K562 (cell line): ENCODE data around the gene PHOSPHO1. TPM values are rescaled to one million over a fixed set of nuclear protein-coding genes. Genes with fewer than 3 reads are reported as not detected.

Experiments used
- ATAC-seq: fragments of 200-7000 bp; cut with Tn5 transposase; 3 replicates; pipeline ENCODE4 v1.9.1; 2020; ENCODE audit warnings: moderate library complexity
- BruUV-seq: library from RNA; stranded (reverse); fragments of 400-500 nt; replicated peaks from 2 replicates; lab custom pipeline; 2021; lab: Mats Ljungman, UMichigan
- CTCF ChIA-PET: fragments of 300-600 bp; formaldehyde crosslinking; extraction: SDS; loops from one replicate; lab custom pipeline; 2021; ENCODE audit warnings: low intra/inter-chr PET ratio; lab: Yijun Ruan, JAX
- POLR2A ChIA-PET: fragments of 300-600, 350-650 bp; sonication (Branson Sonifier 250); formaldehyde crosslinking; extraction: SDS; loops from one replicate; lab custom pipeline; 2021; ENCODE audit warnings: antibody characterized with exemption, inconsistent platforms; lab: Yijun Ruan, JAX
- DNase-seq, 4 experiments: peaks; one replicate each; pipeline versions ENCODE4 v3.0.0 to v3.0.0-alpha.2; 2011 to 2018; ENCODE audit warnings: low spot score in 3 of 4, mixed read lengths in 3 of 4; ENCODE audit errors: extremely low read depth in 1 of 4
- FAIRE-seq: peaks from 2 replicates; lab custom pipeline; 2011; peaks lifted over from hg19 to GRCh38; lab: Jason Lieb, UNC
- H2AFZ ChIP-seq: 2 replicates; pipeline ENCODE4 v1.6.0; 2011; ENCODE audit warnings: low read depth, low read length, control low read depth, inconsistent platforms
- H3K27ac ChIP-seq: fragments of 200-600 bp; 3 replicates; pipeline ENCODE4 v1.8.0; 2011; ENCODE audit warnings: low read depth, mild to moderate bottlenecking, control low read depth, inconsistent platforms, low read length, moderate library complexity, mixed read lengths; ENCODE audit errors: extremely low read depth
- H3K27me3 ChIP-seq, 2 experiments: fragments of 300-600 bp in 1 of 2; 2 replicates in 1 of 2; 3 replicates in 1 of 2; pipeline versions ENCODE4 v1.6.0 to v1.8.0; 2011; ENCODE audit warnings: inconsistent platforms in 2 of 2, low read length in 2 of 2, mild to moderate bottlenecking in 1 of 2, mixed read lengths in 1 of 2, moderate library complexity in 1 of 2; ENCODE audit not compliant: control insufficient read depth in 2 of 2, insufficient read depth in 2 of 2
- H3K36me3 ChIP-seq: fragments of 300-600 bp; 3 replicates; pipeline ENCODE4 v1.8.0; 2011; ENCODE audit warnings: mild to moderate bottlenecking, low read length, inconsistent platforms; ENCODE audit not compliant: control insufficient read depth, insufficient read depth
- H3K4me1 ChIP-seq, 2 experiments: fragments of 200-600 bp in 1 of 2; replicated peaks in 1 of 2; 2 replicates in 1 of 2; 3 replicates in 1 of 2; pipeline versions ENCODE4 v1.5.1 to v1.8.0; 2011; ENCODE audit warnings: inconsistent platforms in 2 of 2, low read length in 2 of 2, mild to moderate bottlenecking in 1 of 2, mixed read lengths in 1 of 2, moderate library complexity in 1 of 2; ENCODE audit not compliant: control insufficient read depth in 2 of 2, insufficient read depth in 2 of 2
- H3K4me2 ChIP-seq: 2 replicates; pipeline ENCODE4 v1.6.1; 2011; ENCODE audit warnings: low read length, control low read depth, inconsistent platforms, mixed read lengths; ENCODE audit not compliant: insufficient read depth
- H3K4me3 ChIP-seq: fragments of 200-600 bp; sonication (generic), shearing (Covaris generic); 2 replicates; pipeline ENCODE4 v1.5.1; 2016; ENCODE audit warnings: control low read depth, inconsistent platforms
- H3K79me2 ChIP-seq: fragments of 200-600 bp; 3 replicates; pipeline ENCODE4 v1.8.0; 2011; ENCODE audit warnings: low read length, inconsistent platforms; ENCODE audit not compliant: control insufficient read depth, insufficient read depth
- H3K9ac ChIP-seq, 2 experiments: 2 replicates each; pipeline versions ENCODE4 v1.6.0 to v1.6.1; 2011; ENCODE audit warnings: low read depth in 2 of 2, low read length in 2 of 2, control low read depth in 1 of 2, inconsistent platforms in 1 of 2, mild to moderate bottlenecking in 1 of 2, mixed read lengths in 1 of 2; ENCODE audit not compliant: insufficient read depth in 1 of 2
- H3K9me1 ChIP-seq: one replicate; pipeline ENCODE4 v1.6.0; 2011; ENCODE audit warnings: inconsistent platforms, mild to moderate bottlenecking, low read length, moderate library complexity; ENCODE audit not compliant: control insufficient read depth, insufficient read depth
- H3K9me3 ChIP-seq: replicated peaks from 2 replicates; pipeline ENCODE4 v1.5.1; 2011; ENCODE audit warnings: low read depth, low read length, inconsistent platforms; ENCODE audit not compliant: control insufficient read depth, insufficient read depth
- H4K20me1 ChIP-seq: replicated peaks from 2 replicates; pipeline ENCODE4 v1.6.1; 2011; ENCODE audit warnings: low read length, inconsistent platforms, mixed read lengths; ENCODE audit not compliant: control insufficient read depth, insufficient read depth
- ARID1B ChIP-seq: fragments of 450-650 bp; IDR thresholded peaks from 2 replicates; pipeline ENCODE4 v1.6.1; 2016; ENCODE audit warnings: antibody characterized with exemption, mild to moderate bottlenecking, inconsistent platforms
- BCOR ChIP-seq: fragments of 450-650 bp; IDR thresholded peaks from 2 replicates; pipeline ENCODE4 v1.6.1; 2016
- BRD4 ChIP-seq: fragments of 200-600 bp; sonication (generic); IDR thresholded peaks from 2 replicates; pipeline ENCODE4 v1.6.1; 2017; ENCODE audit warnings: inconsistent platforms
- CBX5 ChIP-seq: IDR thresholded peaks from 2 replicates; pipeline ENCODE4 v1.6.1; 2014; ENCODE audit warnings: low read depth, borderline replicate concordance
- HDAC2 ChIP-seq: fragments of 450-650 bp; IDR thresholded peaks from 2 replicates; pipeline ENCODE4 v1.6.1; 2016; ENCODE audit warnings: mild to moderate bottlenecking
- KAT7 ChIP-seq: sonication (generic); formaldehyde crosslinking; IDR thresholded peaks from 2 replicates; pipeline ENCODE4 v1.8.0; 2022; ENCODE audit warnings: missing genetic modification reagents, mild to moderate bottlenecking, borderline replicate concordance
- PTBP1 ChIP-seq: fragments of 200-400 bp; formaldehyde crosslinking; IDR thresholded peaks from 2 replicates; pipeline ENCODE4 v1.6.1; 2017; ENCODE audit warnings: low read depth, low read length
- RBBP5 ChIP-seq: fragments of 200-600 bp; sonication (generic); IDR thresholded peaks from 2 replicates; pipeline ENCODE4 v1.6.1; 2012; ENCODE audit warnings: borderline replicate concordance, mild to moderate bottlenecking, low read length, control low read depth, inconsistent platforms; ENCODE audit not compliant: insufficient read depth, poor library complexity, severe bottlenecking
- RBM25 ChIP-seq: fragments of 200-400 bp; formaldehyde crosslinking; IDR thresholded peaks from 2 replicates; pipeline ENCODE4 v1.6.1; 2018; ENCODE audit warnings: low read length, low read depth, moderate library complexity; ENCODE audit not compliant: severe bottlenecking
- RCOR1 ChIP-seq, 2 experiments: IDR thresholded peaks; 2 replicates each; pipeline ENCODE4 v1.6.1; 2012; ENCODE audit warnings: low read depth in 2 of 2, low read length in 2 of 2, borderline replicate concordance in 1 of 2, improper control_type of control experiment in 1 of 2
- TOE1 ChIP-seq, 2 experiments: fragments of 450-650 bp in 1 of 2; sonication (generic) in 1 of 2; formaldehyde crosslinking in 1 of 2; IDR thresholded peaks; 2 replicates each; pipeline versions ENCODE4 v1.7.1 to v1.8.0; 2016 to 2022; ENCODE audit warnings: borderline replicate concordance in 2 of 2, mild to moderate bottlenecking in 2 of 2, antibody characterized with exemption in 1 of 2, inconsistent platforms in 1 of 2, low read depth in 1 of 2, missing genetic modification reagents in 1 of 2, moderate library complexity in 1 of 2
- ZBTB2 ChIP-seq: fragments of 450-650 bp; IDR thresholded peaks from 2 replicates; pipeline ENCODE4 v1.6.1; 2016; ENCODE audit warnings: antibody characterized with exemption
- ZNF668 ChIP-seq: fragments of 250-450 bp; sonication (Bioruptor Pico); IDR thresholded peaks from 2 replicates; pipeline ENCODE4 v1.8.0; 2022; ENCODE audit warnings: mild to moderate bottlenecking, inconsistent platforms
- WGBS: fragments of 100-300 bp; shearing (Covaris generic); methylation state at CpG from one replicate; pipeline ENCODE4 v1.1.6; 2016; ENCODE audit warnings: low coverage, mixed read lengths; ENCODE audit not compliant: insufficient coverage; ENCODE audit errors: missing lambda C conversion rate; 5-methylcytosine and 5-hydroxymethylcytosine counted together
- in situ Hi-C: fragments of 300-500 bp; cut with MboI; formaldehyde crosslinking; loops from 4 replicates; pipeline ENCODE4 v1.15.0; 2018; ENCODE audit warnings: inconsistent platforms, mixed read lengths
- intact Hi-C: fragments of 100-400 bp; cut with micrococcal nuclease; formaldehyde crosslinking; loops from 2 replicates; pipeline ENCODE4 v1.14.2; 2022
- polyA plus RNA-seq, 8 experiments: library from polyadenylated mRNA; depleted of rRNA in 4 of 8; stranded (reverse) in 5 of 8; unstranded in 3 of 8; fragments of >200 nt; fragmentation: Nextera tagmentation in 2 of 8; fragmentation: Illumina TruSeq in 1 of 8; extraction: Ambion mirVana in 2 of 8; extraction: Trizol in 1 of 8; gene quantifications; 2 replicates each; pipeline versions ENCODE4 v1.2.1 to v1.2.3, GENCODE V29; 2011 to 2014; ENCODE audit warnings: inconsistent platforms in 1 of 8, missing spikeins in 1 of 8
- total RNA-seq, 7 experiments: library from RNA; depleted of rRNA in 6 of 7; stranded (reverse); fragments of >200 nt in 6 of 7; fragmentation: Illumina TruSeq in 2 of 7; extraction: Trizol in 2 of 7; gene quantifications; 2 replicates each; pipeline versions ENCODE4 v1.2.1 to v1.2.3, GENCODE V29; 2011 to 2021; ENCODE audit warnings: low replicate concordance in 1 of 7
- TF ChIP-seq, protein P1 (sequence below): fragments of 200-800 bp; sonication (Bioruptor generic); IDR thresholded peaks from 2 replicates; pipeline ENCODE4 v1.6.1; 2017; ENCODE audit warnings: missing genetic modification characterization, missing compliant biosample characterization
- TF ChIP-seq, protein P2 (sequence below): fragments of 450-650 bp; conservative IDR thresholded peaks from 2 replicates; pipeline ENCODE4 v1.6.1; 2016; ENCODE audit warnings: missing genetic modification characterization, low read depth, mild to moderate bottlenecking, control low read depth, missing compliant biosample characterization

The PHOSPHO1 gene
- total and polyA plus RNA-seq, 9 of the 15 experiments (the other 6 are each of a cell fraction or from before 2014, with no cell fraction given), result 0.06 to 0.07 TPM; not detected in 7

- DNase-seq, result no peak
- Histone ChIP-seq H3K4me2 (peak overlapping the region; percentile 95), H3K4me3 (peak overlapping the region; percentile 65), H3K9ac (peak overlapping the region; percentile 34 to 91; a peak in 2 of 4 replicates), H4K20me1 (no peaks in the 10 kb centered on the region), H3K4me1 (peaks cover 5 to 17% of the 10 kb centered on the region in 2 experiments; a peak in 4 of 5 replicates), H3K27me3 (peaks cover 0 to 36% of the 10 kb centered on the region in 2 experiments; a peak in 2 of 5 replicates), H3K9me3 (no peaks in the 10 kb centered on the region; the same call in 1 of the 2 replicates), H2AFZ (peak overlapping the region; percentile 95), H3K9me1 (no peaks in the 10 kb centered on the region), H3K79me2 (no peaks in the 10 kb centered on the region), H3K27ac (no peak overlapping the region), H3K36me3 (no peaks in the 10 kb centered on the region)
- ATAC-seq, result no peak
- ChIA-PET CTCF (no interaction called here), POLR2A (no interaction called here)
- FAIRE-seq, result no peak
- in situ Hi-C loops (no loop called here), intact Hi-C loops (loop anchor here (5.0 kb wide), 3 partner anchors 38 to 278 kb away; no protein-coding TSS in a partner anchor)
- 11% methylated on average over 20 of the region's 36 CpGs for WGBS
- BruUV-seq, result no TSS peak
- TF ChIP-seq, protein P1, sequence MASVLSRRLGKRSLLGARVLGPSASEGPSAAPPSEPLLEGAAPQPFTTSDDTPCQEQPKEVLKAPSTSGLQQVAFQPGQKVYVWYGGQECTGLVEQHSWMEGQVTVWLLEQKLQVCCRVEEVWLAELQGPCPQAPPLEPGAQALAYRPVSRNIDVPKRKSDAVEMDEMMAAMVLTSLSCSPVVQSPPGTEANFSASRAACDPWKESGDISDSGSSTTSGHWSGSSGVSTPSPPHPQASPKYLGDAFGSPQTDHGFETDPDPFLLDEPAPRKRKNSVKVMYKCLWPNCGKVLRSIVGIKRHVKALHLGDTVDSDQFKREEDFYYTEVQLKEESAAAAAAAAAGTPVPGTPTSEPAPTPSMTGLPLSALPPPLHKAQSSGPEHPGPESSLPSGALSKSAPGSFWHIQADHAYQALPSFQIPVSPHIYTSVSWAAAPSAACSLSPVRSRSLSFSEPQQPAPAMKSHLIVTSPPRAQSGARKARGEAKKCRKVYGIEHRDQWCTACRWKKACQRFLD, result no peak
- TF ChIP-seq ARID1B (no peak), HDAC2 (0 out of 2 replicates have a peak, but pooled peaks have one; percentile 25), PTBP1 (no peak), RBM25 (peak; percentile 63), CBX5 (no peak), ZNF668 (CRISPR knock-in tag) (no peak), ZBTB2 (no peak), BCOR (peak; percentile 90), RCOR1 (IDR thresholded peaks at IDR 0.05; ENCODE audit: borderline replicate concordance in 1 of 2, low read depth in 2 of 2, low read length in 2 of 2) (0 out of 4 replicates have a peak, but pooled peaks of 1 of the 2 experiments have one; percentile 3), TOE1 (IDR thresholded peaks at IDR 0.05; ENCODE audit: borderline replicate concordance) (no peak), TOE1 (CRISPR knock-in tag; IDR thresholded peaks at IDR 0.05; ENCODE audit: borderline replicate concordance, low read depth) (no peak), KAT7 (CRISPR knock-in tag) (no peak), RBBP5 (no peak), BRD4 (no peak)
- TF ChIP-seq, protein P2, sequence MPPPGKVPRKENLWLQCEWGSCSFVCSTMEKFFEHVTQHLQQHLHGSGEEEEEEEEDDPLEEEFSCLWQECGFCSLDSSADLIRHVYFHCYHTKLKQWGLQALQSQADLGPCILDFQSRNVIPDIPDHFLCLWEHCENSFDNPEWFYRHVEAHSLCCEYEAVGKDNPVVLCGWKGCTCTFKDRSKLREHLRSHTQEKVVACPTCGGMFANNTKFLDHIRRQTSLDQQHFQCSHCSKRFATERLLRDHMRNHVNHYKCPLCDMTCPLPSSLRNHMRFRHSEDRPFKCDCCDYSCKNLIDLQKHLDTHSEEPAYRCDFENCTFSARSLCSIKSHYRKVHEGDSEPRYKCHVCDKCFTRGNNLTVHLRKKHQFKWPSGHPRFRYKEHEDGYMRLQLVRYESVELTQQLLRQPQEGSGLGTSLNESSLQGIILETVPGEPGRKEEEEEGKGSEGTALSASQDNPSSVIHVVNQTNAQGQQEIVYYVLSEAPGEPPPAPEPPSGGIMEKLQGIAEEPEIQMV (tag), result no peak
Observed at GRCh38 chr17:49229805-49230600, 584 bp downstream of the PHOSPHO1 start.
